ENCODE data around the gene CRYZL1. TPM values are rescaled to one million over a fixed set of nuclear protein-coding genes. Genes with fewer than 3 reads are reported as not detected.

CRYZL1 gene
- total RNA-seq, 1 experiment from 2014 or later, result 10.2 TPM

DNA sequence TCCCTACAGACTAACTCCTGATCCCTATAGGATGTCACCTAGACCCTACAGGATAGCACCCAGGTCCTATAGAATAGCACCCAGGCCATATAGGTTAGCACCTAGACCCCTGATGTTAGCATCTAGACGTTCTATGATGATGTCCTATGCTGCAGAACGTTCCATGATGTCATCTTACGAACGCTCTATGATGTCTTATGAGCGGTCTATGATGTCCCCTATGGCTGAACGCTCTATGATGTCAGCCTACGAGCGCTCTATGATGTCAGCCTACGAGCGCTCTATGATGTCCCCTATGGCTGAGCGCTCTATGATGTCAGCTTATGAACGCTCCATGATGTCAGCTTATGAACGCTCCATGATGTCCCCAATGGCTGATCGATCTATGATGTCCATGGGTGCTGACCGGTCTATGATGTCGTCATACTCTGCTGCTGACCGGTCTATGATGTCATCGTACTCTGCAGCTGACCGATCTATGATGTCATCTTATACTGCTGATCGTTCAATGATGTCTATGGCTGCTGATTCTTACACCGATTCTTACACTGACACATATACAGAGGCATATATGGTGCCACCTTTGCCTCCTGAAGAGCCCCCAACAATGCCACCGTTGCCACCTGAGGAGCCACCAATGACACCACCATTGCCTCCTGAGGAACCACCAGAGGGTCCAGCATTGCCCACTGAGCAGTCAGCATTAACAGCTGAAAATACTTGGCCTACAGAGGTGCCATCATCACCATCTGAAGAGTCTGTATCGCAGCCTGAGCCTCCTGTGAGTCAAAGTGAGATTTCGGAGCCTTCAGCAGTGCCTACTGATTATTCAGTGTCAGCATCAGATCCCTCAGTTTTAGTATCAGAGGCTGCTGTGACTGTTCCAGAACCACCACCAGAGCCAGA is 89.2 kb downstream of the CRYZL1 start:
- DNase-seq (ENCODE audit: low read depth), result no peak
- in situ Hi-C loops (cut with HindIII; ENCODE audit: low pct_unique_long_range_greater_than_20kb, low sequenced_read_pairs), result no loop called here

DNA sequence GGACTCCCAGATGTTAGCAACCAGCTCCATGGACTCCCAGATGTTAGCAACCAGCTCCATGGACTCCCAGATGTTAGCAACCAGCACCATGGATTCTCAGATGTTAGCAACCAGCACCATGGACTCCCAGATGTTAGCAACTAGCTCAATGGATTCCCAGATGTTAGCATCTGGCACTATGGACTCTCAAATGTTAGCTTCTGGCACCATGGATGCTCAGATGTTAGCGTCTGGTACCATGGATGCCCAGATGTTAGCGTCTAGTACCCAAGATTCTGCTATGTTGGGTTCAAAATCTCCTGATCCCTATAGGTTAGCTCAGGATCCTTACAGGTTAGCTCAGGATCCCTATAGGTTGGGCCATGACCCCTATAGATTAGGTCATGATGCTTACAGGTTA is 89.9 kb downstream of the CRYZL1 start:
- DNase-seq (ENCODE audit: low read depth), result no peak
- in situ Hi-C loops (cut with HindIII; ENCODE audit: low pct_unique_long_range_greater_than_20kb, low sequenced_read_pairs), result no loop called here

DNA sequence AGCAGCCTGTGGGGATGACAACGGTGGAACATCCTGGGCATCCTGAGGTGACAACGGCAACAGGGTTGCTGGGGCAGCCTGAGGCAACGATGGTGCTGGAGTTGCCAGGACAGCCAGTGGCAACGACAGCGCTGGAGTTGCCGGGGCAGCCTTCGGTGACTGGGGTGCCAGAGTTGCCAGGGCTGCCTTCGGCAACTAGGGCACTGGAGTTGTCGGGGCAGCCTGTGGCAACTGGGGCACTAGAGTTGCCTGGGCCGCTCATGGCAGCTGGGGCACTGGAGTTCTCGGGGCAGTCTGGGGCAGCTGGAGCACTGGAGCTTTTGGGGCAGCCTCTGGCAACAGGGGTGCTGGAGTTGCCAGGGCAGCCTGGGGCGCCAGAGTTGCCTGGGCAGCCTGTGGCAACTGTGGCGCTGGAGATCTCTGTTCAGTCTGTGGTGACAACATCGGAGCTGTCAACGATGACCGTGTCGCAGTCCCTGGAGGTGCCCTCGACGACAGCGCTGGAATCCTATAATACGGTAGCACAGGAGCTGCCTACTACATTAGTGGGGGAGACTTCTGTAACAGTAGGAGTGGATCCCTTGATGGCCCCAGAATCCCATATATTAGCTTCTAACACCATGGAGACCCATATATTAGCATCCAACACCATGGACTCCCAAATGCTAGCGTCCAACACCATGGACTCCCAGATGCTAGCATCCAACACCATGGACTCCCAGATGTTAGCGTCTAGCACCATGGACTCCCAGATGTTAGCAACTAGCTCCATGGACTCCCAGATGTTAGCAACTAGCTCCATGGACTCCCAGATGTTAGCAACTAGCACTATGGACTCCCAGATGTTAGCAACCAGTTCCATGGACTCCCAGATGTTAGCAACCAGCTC is 90.5 kb downstream of the CRYZL1 start:
- in situ Hi-C loops (cut with HindIII; ENCODE audit: low pct_unique_long_range_greater_than_20kb, low sequenced_read_pairs), result no loop called here

DNA sequence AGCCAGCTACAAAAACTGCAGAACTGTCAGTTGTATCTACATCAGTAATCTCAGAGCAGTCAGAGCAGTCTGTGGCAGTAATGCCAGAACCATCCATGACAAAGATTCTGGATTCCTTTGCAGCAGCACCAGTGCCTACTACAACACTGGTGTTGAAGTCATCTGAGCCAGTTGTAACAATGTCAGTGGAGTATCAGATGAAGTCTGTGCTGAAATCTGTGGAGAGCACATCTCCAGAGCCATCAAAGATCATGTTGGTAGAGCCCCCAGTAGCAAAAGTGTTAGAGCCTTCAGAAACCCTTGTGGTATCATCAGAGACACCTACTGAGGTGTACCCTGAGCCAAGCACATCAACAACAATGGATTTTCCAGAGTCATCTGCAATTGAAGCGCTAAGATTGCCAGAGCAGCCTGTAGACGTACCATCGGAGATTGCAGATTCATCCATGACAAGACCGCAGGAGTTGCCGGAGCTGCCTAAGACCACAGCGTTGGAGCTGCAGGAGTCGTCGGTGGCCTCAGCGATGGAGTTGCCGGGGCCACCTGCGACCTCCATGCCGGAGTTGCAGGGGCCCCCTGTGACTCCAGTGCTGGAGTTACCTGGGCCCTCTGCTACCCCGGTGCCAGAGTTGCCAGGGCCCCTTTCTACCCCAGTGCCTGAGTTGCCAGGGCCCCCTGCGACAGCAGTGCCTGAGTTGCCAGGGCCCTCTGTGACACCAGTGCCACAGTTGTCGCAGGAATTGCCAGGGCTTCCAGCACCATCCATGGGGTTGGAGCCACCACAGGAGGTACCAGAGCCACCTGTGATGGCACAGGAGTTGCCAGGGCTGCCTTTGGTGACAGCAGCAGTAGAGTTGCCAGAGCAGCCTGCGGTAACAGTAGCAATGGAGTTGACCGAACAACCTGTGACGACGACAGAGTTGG is 91.4 kb downstream of the CRYZL1 start:
- in situ Hi-C loops (cut with HindIII; ENCODE audit: low pct_unique_long_range_greater_than_20kb, low sequenced_read_pairs), result no loop called here
- no peak for DNase-seq (ENCODE audit: low read depth)

More for the DNA sequence above, 90.5 kb downstream of the CRYZL1 start:
- no peak for DNase-seq (ENCODE audit: low read depth)

DNA sequence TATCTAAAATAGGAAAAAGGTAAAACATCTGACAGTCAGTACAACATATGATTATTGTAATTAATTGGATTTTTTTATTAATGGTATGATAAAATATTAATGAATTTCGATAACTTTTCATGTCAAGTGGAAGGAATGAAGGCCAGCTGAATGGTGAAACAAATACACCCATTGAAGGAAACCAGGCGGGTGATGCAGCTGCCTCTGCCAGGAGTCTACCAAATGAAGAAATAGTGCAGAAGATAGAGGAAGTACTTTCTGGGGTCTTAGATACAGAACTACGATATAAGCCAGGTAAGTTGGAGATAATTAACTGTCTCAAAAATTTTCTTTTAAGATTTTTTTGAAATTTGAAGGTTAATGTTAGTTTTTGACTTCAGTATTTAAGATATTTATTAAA is 95.5 kb downstream of the CRYZL1 start:
- in situ Hi-C loops (cut with HindIII; ENCODE audit: low pct_unique_long_range_greater_than_20kb, low sequenced_read_pairs), result no loop called here
- no peak for DNase-seq (ENCODE audit: low read depth)

DNA sequence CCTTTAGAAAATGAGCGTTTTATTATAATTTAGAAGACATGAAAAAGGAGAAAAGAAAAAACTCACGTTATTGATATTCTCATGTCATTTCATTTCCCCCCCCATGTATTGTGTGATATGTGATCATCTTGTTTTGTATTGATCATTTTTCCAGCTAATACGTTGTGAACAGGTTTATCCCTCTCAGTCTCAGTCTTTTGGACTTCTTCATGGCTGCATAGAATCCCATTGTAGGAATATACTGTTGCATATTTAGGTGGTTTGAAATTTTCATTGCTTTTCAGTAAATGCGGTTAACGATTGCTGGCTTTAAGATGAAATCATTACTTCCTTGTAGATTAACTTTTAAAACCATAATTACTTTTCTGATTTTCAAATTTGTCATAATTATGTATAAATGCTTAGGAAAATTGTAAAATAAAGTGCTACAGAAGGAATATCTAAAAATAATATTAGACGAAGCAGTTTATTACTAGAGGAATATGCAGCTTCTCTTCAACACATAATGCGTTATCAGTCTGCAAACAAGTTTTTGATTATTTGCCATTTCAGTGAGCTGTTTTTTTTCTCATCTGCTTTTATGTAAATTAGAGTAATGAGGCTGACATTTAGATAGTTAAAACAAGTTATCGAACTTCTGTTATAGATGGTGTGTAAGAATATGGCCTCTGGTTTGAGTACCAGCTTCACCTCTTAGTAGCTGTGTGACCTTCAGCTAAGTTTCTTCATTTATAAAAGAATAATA is 96.9 kb downstream of the CRYZL1 start:
- DNase-seq (ENCODE audit: low read depth), result no peak
- in situ Hi-C loops (cut with HindIII; ENCODE audit: low pct_unique_long_range_greater_than_20kb, low sequenced_read_pairs), result no loop called here

DNA sequence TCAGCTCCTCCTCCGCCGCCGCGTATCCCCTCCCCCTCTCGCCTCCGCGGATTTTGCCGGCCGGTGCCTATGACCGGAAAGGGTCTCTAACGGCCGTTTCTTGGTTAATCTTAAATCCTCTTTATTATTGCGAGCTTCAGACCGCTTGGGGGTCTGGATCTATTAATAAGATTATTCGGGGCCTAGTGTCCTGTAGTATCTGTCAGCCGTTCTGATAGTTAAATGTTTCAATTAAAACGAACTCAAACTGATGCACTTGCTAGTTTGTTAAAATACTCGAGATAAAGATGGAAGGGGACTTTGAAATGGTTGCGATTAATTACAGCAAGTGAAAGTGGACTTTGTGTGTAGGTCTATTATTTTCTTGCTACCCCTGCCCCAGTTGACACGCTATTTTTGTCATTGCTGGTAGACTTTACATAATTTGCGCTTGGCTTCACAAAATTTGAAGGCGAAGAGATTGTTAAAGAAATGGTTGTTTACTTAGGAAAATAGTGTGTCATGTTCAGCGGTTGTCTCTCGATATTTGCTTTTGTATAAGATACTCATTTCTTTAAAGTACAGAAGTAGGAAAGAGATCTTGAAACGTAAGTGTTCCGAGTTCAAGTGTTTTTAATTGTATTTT is 97.9 kb downstream of the CRYZL1 start:
- DNase-seq (ENCODE audit: low read depth), result no peak
- in situ Hi-C loops (cut with HindIII; ENCODE audit: low pct_unique_long_range_greater_than_20kb, low sequenced_read_pairs), result no loop called here

DNA sequence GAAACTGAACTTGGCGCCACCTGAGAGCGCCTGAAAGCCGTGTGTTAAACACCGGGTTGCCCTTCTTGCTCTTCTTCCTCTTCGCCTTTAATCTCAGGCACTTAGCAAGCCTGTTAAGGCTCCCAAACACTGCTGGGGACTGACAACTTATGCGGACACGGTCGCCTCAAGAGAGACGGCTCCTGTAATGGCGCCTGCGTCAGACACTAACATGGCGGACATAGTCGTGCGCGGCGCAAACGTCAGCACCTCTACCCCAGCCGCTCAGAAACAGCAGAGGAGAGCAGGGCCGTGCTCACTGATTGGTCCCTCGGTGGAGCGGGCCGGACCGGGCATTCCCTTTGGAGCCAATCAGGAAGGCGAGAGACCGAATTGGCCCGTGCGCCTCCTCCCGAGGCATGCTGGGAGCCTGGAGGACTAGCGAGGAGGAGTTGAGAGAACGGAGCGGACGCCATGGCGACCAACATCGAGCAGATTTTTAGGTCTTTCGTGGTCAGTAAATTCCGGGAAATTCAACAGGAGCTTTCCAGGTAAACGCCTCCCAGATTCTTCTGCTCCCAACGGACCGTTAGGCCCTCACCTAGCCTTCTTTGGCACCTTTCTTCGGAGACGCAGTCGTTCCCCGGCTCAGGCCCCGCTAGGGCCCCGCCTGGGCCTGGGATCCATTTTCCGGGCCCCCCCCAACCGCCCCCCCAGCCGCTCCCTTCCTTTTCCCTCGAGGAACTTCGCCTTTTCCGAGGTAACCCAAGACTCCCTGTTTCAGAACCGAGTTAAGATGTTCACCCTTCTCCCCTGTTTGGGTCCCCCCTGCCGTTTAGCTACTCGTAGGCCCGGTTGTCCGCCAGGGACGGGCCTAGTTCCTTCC is 98.7 kb downstream of the CRYZL1 start, which contains the start of gene SON:
SON (plus strand) TSS at position 399 of the 865 bp plus-strand sequence; CDS start at position 454, 55 bp downstream.
- DNase-seq (ENCODE audit: low read depth), result peak; percentile 98
- in situ Hi-C loops (cut with HindIII; ENCODE audit: low pct_unique_long_range_greater_than_20kb, low sequenced_read_pairs), result no loop called here

DNA sequence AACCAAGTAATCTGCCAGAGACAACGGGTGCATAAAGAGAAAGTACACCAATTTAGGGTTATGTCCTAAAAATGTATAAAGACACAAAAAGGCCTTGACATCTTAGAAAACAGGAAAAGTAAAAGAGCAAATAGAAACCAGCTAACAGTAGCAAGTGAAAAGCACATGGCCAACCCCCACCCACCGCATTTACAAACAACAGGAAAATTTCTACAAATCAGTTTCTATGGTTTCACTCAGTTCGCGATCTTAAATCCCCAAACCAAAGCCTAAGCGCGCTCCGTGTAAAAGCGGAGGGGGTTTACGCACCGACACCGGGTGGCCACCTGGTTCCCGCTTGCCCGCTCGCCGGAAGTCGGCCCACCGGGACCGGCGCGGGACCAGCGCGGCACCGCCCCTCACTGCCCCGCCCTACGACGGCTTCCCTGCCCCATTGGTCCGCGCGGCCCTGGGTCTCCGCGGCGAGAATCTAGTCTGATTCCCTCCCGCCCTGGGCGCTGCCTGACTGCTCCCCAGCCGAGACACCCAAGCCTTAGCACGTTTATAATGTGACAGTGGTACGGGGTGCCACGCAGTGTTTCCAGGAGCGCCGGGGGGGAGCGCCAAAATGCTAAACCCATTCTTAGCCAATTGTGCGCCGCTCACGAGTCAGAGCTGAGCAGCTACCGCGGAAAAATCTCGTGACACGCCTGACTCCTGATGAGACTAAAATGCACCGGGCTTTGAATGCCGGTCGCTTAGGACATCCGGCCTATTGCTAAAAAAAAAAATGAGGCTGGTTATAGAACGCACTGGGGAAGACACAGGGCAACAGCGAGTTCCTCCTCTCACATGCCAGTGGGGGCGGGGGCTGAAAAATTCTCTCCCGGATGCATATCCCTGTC is 99.5 kb downstream of the CRYZL1 start, which contains the start of gene GART:
GART (minus strand) TSS at position 362 of the 884 bp plus-strand sequence. CDS start 2,802 bp downstream, outside the sequence.
- in situ Hi-C loops (cut with HindIII; ENCODE audit: low pct_unique_long_range_greater_than_20kb, low sequenced_read_pairs), result no loop called here
- peak; percentile 83 for DNase-seq (ENCODE audit: low read depth)

DNA sequence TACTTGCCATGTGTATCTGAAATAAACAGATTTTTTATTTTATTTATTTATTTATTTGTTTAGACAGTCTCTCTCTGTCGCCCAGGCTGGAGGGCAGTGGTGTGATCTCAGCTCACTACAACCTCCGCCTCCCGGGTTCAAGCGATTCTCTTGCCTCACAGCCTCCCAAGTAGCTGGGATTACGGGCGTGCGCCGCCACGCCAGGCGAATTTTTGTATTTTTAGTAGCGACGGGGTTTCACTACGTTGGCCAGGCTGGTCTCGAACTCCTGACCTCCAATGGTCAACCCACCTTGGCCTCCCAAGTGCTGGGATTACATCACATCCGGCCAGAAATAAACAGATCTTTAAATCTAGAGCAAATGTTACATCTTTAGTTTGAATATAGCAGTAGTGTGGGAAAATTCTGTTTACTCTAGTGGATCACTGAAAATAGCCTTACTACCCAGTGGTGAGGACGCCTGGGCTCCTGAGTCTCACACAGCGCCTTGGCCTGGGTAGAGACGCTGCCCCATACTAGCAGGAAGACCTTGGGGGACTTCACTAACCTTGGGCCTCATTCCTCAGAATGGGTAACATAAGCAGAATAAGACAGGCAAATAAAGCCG is 100.3 kb downstream of the CRYZL1 start:
- DNase-seq (ENCODE audit: low read depth), result peak; percentile 52
- in situ Hi-C loops (cut with HindIII; ENCODE audit: low pct_unique_long_range_greater_than_20kb, low sequenced_read_pairs), result no loop called here

DNA sequence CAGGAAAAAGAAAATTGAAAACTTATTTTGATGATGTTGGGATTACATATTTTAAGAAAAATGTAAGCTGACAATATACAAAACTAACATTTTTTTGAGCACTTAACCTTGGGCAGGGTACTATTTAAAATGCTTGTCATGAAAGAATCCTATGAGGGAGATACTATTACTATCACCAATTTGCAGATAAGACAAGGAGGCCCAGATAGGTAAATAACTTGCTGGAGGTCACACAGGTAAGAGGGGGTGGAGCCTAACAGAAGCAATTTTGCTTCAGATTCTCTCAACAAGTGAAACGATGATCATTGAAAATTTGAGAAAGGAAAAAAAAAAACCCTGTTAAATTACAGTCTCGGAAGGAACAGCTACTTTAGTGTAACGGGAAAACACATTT is 100.8 kb downstream of the CRYZL1 start:
- in situ Hi-C loops (cut with HindIII; ENCODE audit: low pct_unique_long_range_greater_than_20kb, low sequenced_read_pairs), result no loop called here
- no peak for DNase-seq (ENCODE audit: low read depth)

DNA sequence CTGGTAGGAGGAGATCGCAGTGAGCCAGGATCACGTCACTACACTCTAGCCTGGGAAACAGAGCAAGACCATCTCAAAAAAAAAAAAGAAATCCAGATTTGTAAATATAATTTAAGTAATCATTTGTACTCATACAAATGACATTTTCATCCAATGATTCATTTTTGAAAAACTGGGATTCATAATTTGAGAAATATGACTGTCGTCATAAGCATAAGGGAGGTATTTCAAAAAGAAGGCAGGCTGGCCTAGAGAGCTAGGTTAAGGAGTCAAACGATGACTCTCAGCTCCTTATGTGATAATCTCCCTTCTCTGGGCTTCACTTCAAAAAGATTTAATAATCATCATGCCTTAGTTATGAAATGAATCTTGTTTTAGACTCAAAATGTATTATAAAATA is 101.9 kb downstream of the CRYZL1 start:
- no peak for DNase-seq (ENCODE audit: low read depth)
- in situ Hi-C loops (cut with HindIII; ENCODE audit: low pct_unique_long_range_greater_than_20kb, low sequenced_read_pairs), result no loop called here
